Endothelial cell of umbilical vein (primary cell): ENCODE data around the gene CNP. TPM values are rescaled to one million over a fixed set of nuclear protein-coding genes. Genes with fewer than 3 reads are reported as not detected.

Source experiments
- BruUV-seq: library from RNA; stranded (reverse); fragments of 400-500 nt; replicated peaks from 2 replicates; lab custom pipeline; 2021; lab: Mats Ljungman, UMichigan
- CTCF ChIA-PET: fragments of 300-600, 350-600 bp; sonication (Branson Sonifier 250); formaldehyde crosslinking; loops from one replicate; lab custom pipeline; 2021; ENCODE audit warnings: antibody characterized with exemption, inconsistent platforms; lab: Charles Lee
- POLR2A ChIA-PET: fragments of 300-600, 350-600 bp; sonication (Branson Sonifier 250); formaldehyde crosslinking; loops from one replicate; lab custom pipeline; 2021; ENCODE audit warnings: antibody characterized with exemption, inconsistent platforms; lab: Charles Lee
- DNase-seq: peaks from one replicate; pipeline ENCODE4 v3.0.0-alpha.2; 2011; ENCODE audit warnings: low read depth, low spot score
- FAIRE-seq: peaks from 2 replicates; lab custom pipeline; 2011; peaks lifted over from hg19 to GRCh38; lab: Jason Lieb, UNC
- H2AFZ ChIP-seq: 2 replicates; pipeline ENCODE4 v1.6.0; 2012; ENCODE audit warnings: low read depth, low read length, control low read depth, inconsistent platforms
- H3K27ac ChIP-seq: 2 replicates; pipeline ENCODE4 v1.5.1; 2011; ENCODE audit warnings: low read depth, mild to moderate bottlenecking, control low read depth, low read length, moderate library complexity; ENCODE audit not compliant: insufficient read depth
- H3K27me3 ChIP-seq, 2 experiments: 2 replicates each; pipeline versions ENCODE4 v1.6.0 to v1.6.1; 2011; ENCODE audit warnings: low read length in 2 of 2, mixed read lengths in 1 of 2; ENCODE audit not compliant: control insufficient read depth in 2 of 2, insufficient read depth in 2 of 2
- H3K36me3 ChIP-seq, 2 experiments: 2 replicates in 1 of 2; 3 replicates in 1 of 2; pipeline ENCODE4 v1.5.1; 2011; ENCODE audit warnings: low read length in 2 of 2, mild to moderate bottlenecking in 1 of 2, moderate library complexity in 1 of 2; ENCODE audit not compliant: control insufficient read depth in 2 of 2, insufficient read depth in 2 of 2; ENCODE audit errors: extremely low read depth in 1 of 2
- H3K4me1 ChIP-seq: 3 replicates; pipeline ENCODE4 v1.5.1; 2011; ENCODE audit warnings: mild to moderate bottlenecking, low read length; ENCODE audit not compliant: control insufficient read depth, insufficient read depth; ENCODE audit errors: extremely low read depth
- H3K4me2 ChIP-seq: 2 replicates; pipeline ENCODE4 v1.6.1; 2011; ENCODE audit warnings: low read length, control low read depth, mixed read lengths; ENCODE audit not compliant: insufficient read depth
- H3K4me3 ChIP-seq, 3 experiments: fragments of 200-600 bp in 1 of 3; sonication (generic), shearing (Covaris generic) in 1 of 3; replicated peaks in 1 of 3; 2 replicates each; pipeline ENCODE4 v1.5.1; 2011 to 2016; ENCODE audit warnings: control low read depth in 3 of 3, low read length in 3 of 3, mild to moderate bottlenecking in 2 of 3, inconsistent platforms in 1 of 3, low read depth in 1 of 3, moderate library complexity in 1 of 3; ENCODE audit not compliant: insufficient read depth in 1 of 3
- H3K79me2 ChIP-seq: 2 replicates; pipeline ENCODE4 v1.6.0; 2012; ENCODE audit warnings: low read length, inconsistent platforms; ENCODE audit not compliant: control insufficient read depth, insufficient read depth
- H3K9ac ChIP-seq: replicated peaks from 2 replicates; pipeline ENCODE3; 2011; ENCODE audit warnings: low read length, control low read depth; ENCODE audit not compliant: insufficient read depth; ENCODE audit errors: extremely low read depth
- H3K9me1 ChIP-seq: replicated peaks from 3 replicates; pipeline ENCODE4 v1.6.0; 2011; ENCODE audit warnings: mild to moderate bottlenecking, low read length; ENCODE audit not compliant: control insufficient read depth, insufficient read depth; ENCODE audit errors: extremely low read depth
- H3K9me3 ChIP-seq: replicated peaks from 2 replicates; pipeline ENCODE4 v1.5.1; 2012; ENCODE audit warnings: low read length, inconsistent platforms; ENCODE audit not compliant: control insufficient read depth, insufficient read depth
- H4K20me1 ChIP-seq: replicated peaks from 2 replicates; pipeline ENCODE3; 2011; ENCODE audit warnings: mild to moderate bottlenecking, low read length; ENCODE audit not compliant: control insufficient read depth, insufficient read depth; ENCODE audit errors: extremely low read depth
- EZH2 ChIP-seq: IDR thresholded peaks from 2 replicates; pipeline ENCODE4 v1.6.1; 2012; ENCODE audit warnings: borderline replicate concordance, low read depth, mild to moderate bottlenecking, moderate library complexity, low read length, inconsistent platforms; ENCODE audit not compliant: severe bottlenecking
- FOS ChIP-seq: IDR thresholded peaks from 2 replicates; pipeline ENCODE4 v1.6.1; 2011; ENCODE audit warnings: mild to moderate bottlenecking, low read length, moderate library complexity, borderline replicate concordance; ENCODE audit not compliant: insufficient read depth
- GATA2 ChIP-seq: IDR thresholded peaks from 2 replicates; pipeline ENCODE4 v1.7.0; 2011; ENCODE audit warnings: low read depth, mild to moderate bottlenecking, moderate library complexity, mixed read lengths, low read length; ENCODE audit not compliant: insufficient read length, insufficient read depth
- JUN ChIP-seq: IDR thresholded peaks from 2 replicates; pipeline ENCODE4 v1.6.1; 2011; ENCODE audit warnings: borderline replicate concordance, low read depth; ENCODE audit not compliant: insufficient read length, insufficient read depth
- MYC ChIP-seq: IDR thresholded peaks from one replicate; pipeline ENCODE4 v1.6.1; 2011; ENCODE audit warnings: mild to moderate bottlenecking, low read depth, low read length
- POLR2A ChIP-seq: IDR thresholded peaks from 2 replicates; pipeline ENCODE4 v1.6.1; 2012; ENCODE audit warnings: low read depth, mild to moderate bottlenecking, control low read depth, low read length
- POLR2AphosphoS5 ChIP-seq: IDR thresholded peaks from 2 replicates; pipeline ENCODE4 v1.6.1; 2012; ENCODE audit warnings: low read depth, mild to moderate bottlenecking, control low read depth, low read length, moderate library complexity; ENCODE audit not compliant: insufficient read depth
- dilution Hi-C: fragments of 300-500 bp; cut with MboI; formaldehyde crosslinking; loops from one replicate; pipeline ENCODE4 v1.15.0; 2019; ENCODE audit warnings: low sequenced_read_pairs; ENCODE audit not compliant: extremely low pct_ligation_motif_present
- intact Hi-C: fragments of 100-400 bp; cut with micrococcal nuclease; formaldehyde crosslinking; loops from one replicate; pipeline ENCODE4 v1.10.0; 2022
- polyA plus RNA-seq, 4 experiments: library from polyadenylated mRNA; depleted of rRNA in 3 of 4; stranded (reverse) in 3 of 4; unstranded in 1 of 4; fragments of >200 nt; gene quantifications; 2 replicates each; pipeline versions ENCODE4 v1.2.1 to v1.2.3, GENCODE V29; 2011 to 2012; ENCODE audit warnings: missing spikeins in 1 of 4
- total RNA-seq: library from RNA; stranded (reverse); gene quantifications from 2 replicates; pipeline ENCODE4 v1.2.3, GENCODE V29; 2021
- TF ChIP-seq, protein P1 (sequence below): IDR thresholded peaks from 2 replicates; pipeline ENCODE4 v1.6.1; 2011; ENCODE audit not compliant: insufficient read depth, insufficient read length
- TF ChIP-seq, protein P2 (sequence below), 2 donors: IDR thresholded peaks; 1 replicate in 1 of 2; 2 replicates in 1 of 2; pipeline ENCODE4 v1.5.1; 2011; ENCODE audit warnings: low read length in 2 of 2, mild to moderate bottlenecking in 2 of 2, moderate library complexity in 2 of 2, control low read depth in 1 of 2, inconsistent platforms in 1 of 2, low read depth in 1 of 2; ENCODE audit not compliant: insufficient read depth in 1 of 2; ENCODE audit errors: extremely low read depth in 1 of 2

Gene CNP
- total and polyA plus RNA-seq, 2 donors (not counting 3 experiments of a cell fraction or from before 2014, with no cell fraction given): 49.4 to 84.9 TPM

DNA sequence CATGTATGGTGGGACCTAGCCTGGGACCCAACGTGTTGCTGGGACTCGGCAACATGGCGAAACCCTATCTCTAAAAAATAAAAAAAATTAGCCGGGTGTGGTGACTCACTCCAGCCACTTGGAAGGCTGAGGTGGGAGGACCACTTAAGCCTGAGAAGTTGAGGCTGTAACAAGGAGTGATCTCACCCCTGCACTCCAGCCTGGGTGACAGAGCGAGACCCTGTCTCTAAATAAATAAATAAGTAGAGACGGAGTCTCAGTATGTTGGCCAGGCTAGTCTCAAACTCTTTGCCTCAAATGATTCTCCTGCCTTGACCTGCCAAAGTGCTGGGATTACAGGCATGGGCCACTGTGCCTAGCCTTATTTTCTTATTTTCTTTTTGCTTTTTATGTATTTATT, 10.1 kb upstream of the CNP start:
- Histone ChIP-seq H3K9ac (no peak overlapping the region), H3K27me3 (no peaks in the 10 kb centered on the region), H3K9me3 (no peaks in the 10 kb centered on the region), H3K36me3 (no peaks in the 10 kb centered on the region), H3K9me1 (no peaks in the 10 kb centered on the region), H3K4me3 (no peak overlapping the region), H3K27ac (no peak overlapping the region), H3K79me2 (no peaks in the 10 kb centered on the region), H2AFZ (no peak overlapping the region), H3K4me1 (peaks cover 9% of the 10 kb centered on the region), H4K20me1 (no peaks in the 10 kb centered on the region), H3K4me2 (no peak overlapping the region)
- BruUV-seq: no TSS peak
- FAIRE-seq: no peak
- TF ChIP-seq, protein P1, sequence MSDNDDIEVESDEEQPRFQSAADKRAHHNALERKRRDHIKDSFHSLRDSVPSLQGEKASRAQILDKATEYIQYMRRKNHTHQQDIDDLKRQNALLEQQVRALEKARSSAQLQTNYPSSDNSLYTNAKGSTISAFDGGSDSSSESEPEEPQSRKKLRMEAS: no peak
- no peak for TF ChIP-seq POLR2AphosphoS5
- no peak for TF ChIP-seq GATA2
- CTCF ChIA-PET: interaction anchor here (4.1 kb wide), 1 partner anchor 39 kb away, joined by 26 read pairs; the partner anchor contains the start of gene ACLY
- intact Hi-C loops: loop anchor here (5.0 kb wide), 1 partner anchor 144 kb away; the partner anchor contains the start of genes FKBP10 and P3H4
- POLR2A ChIA-PET: no interaction called here
- DNase-seq: no peak
- dilution Hi-C loops: loop anchor here (25.0 kb wide), 1 partner anchor 156 kb away; the partner anchor contains the start of genes DHX58, HSPB9 and KAT2A

DNA sequence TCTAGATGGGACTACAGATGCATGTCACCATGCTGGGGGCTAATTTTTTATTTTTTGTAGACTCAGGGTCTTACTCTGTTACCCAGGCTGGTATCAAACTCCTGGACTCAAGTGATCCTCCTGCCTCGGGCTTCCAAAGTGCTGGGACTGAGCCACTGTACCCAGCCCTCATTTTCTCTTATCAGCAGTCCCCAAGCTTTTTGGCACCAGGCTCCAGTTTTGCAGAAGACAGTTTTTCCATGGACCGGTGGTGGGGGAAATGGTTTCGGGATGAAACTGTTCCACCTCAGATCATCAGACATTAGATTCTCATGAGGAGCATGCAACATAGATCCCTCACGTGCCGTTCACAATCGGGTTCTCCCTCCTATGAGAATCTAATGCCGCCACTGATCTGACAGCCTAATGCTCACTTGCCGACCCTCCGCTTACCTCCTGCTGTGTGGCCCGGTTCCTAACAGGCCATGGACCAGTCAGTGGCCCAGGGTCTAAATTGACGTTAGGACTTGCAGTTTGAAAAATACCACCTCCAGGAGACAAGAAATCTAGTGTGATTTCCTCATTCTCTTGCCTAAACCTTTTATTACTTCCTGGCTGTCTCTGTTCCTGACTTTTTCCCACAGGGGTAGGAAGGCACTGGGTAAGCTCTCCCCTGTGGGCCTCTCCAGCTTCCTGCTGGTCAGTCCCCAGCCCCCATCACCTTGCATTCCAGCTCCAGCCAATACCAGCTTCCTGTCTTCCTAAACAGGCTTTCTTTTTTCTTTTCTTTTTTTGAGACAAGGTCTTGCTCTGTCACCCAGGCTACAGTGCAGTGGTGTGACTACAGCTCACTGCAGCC, 9.3 kb upstream of the CNP start:
- no peaks in the 10 kb centered on the region for H3K9me1 ChIP-seq
- H3K27ac ChIP-seq: no peak overlapping the region
- BruUV-seq: no TSS peak
- intact Hi-C loops (loop anchor here (5.0 kb wide), 1 partner anchor 145 kb away; the partner anchor contains the start of genes FKBP10 and P3H4), dilution Hi-C loops (loop anchor here (25.0 kb wide), 1 partner anchor 155 kb away; the partner anchor contains the start of genes DHX58, HSPB9 and KAT2A)
- ChIA-PET CTCF (interaction anchor here (0.7 to 4.1 kb wide), 6 partner anchors 8 to 261 kb away, joined by 3 to 26 read pairs (median 4); partner anchors contain the start of genes ACLY and ODAD4), POLR2A (interaction anchor here (0.7 kb wide), 1 partner anchor 27 kb away, joined by 3 read pairs; the partner anchor contains the start of gene ODAD4)
- H4K20me1 ChIP-seq: no peaks in the 10 kb centered on the region
- no peaks in the 10 kb centered on the region for H3K79me2 ChIP-seq
- H3K4me2 ChIP-seq: no peak overlapping the region
- H3K9me3 ChIP-seq: no peaks in the 10 kb centered on the region
- DNase-seq (peak; percentile 49), FAIRE-seq (peak; percentile 50)
- no peak overlapping the region for H3K4me3 ChIP-seq
- TF ChIP-seq EZH2 (no peak), FOS (no peak), GATA2 (no peak), POLR2A (no peak), MYC (no peak), JUN (no peak)
- TF ChIP-seq, protein P2, sequence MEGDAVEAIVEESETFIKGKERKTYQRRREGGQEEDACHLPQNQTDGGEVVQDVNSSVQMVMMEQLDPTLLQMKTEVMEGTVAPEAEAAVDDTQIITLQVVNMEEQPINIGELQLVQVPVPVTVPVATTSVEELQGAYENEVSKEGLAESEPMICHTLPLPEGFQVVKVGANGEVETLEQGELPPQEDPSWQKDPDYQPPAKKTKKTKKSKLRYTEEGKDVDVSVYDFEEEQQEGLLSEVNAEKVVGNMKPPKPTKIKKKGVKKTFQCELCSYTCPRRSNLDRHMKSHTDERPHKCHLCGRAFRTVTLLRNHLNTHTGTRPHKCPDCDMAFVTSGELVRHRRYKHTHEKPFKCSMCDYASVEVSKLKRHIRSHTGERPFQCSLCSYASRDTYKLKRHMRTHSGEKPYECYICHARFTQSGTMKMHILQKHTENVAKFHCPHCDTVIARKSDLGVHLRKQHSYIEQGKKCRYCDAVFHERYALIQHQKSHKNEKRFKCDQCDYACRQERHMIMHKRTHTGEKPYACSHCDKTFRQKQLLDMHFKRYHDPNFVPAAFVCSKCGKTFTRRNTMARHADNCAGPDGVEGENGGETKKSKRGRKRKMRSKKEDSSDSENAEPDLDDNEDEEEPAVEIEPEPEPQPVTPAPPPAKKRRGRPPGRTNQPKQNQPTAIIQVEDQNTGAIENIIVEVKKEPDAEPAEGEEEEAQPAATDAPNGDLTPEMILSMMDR (IDR thresholded peaks at IDR 0.05; ENCODE audit: extremely low read depth in 1 of 2, insufficient read depth in 1 of 2, low read depth in 1 of 2, low read length in 2 of 2): no peak
- TF ChIP-seq, protein P1: no peak
- no peaks in the 10 kb centered on the region for H3K36me3 ChIP-seq
- H3K9ac ChIP-seq: no peak overlapping the region
- H2AFZ ChIP-seq: peak overlapping the region; percentile 84
- no peaks in the 10 kb centered on the region for H3K27me3 ChIP-seq
- peaks cover 9% of the 10 kb centered on the region for H3K4me1 ChIP-seq
